NCI-H774 (cell line): Measurements from ENCODE around the gene IGFBP1.
"Not testable (repeated sequence)": the region's sequence is repeated elsewhere in the genome, so short reads cannot be mapped to it uniquely, and the experiment has no call there.

Source experiments
- DNase-seq: peaks from one replicate; lab custom pipeline; 2025; lab: John Stamatoyannopoulos, UW

IGFBP1 gene

GRCh38 chr7:45938626-45939302 is 50.5 kb downstream of the IGFBP1 start:
- DNase-seq, result no peak

GRCh38 chr7:45939574-45939973 is 51.3 kb downstream of the IGFBP1 start:
- no peak for DNase-seq

- DNase-seq, result not testable (repeated sequence)
Measured at GRCh38 chr7:45940237-45940781, 52.0 kb downstream of the IGFBP1 start.

GRCh38 chr7:45940939-45941338 is 52.7 kb downstream of the IGFBP1 start:
- DNase-seq, result no peak
